Stimulated activated CD8-positive, alpha-beta memory T cell treated with anti-CD3 and anti-CD28 coated beads, Interleukin-2, amount 100 ng/mL, for 1 hour (primary cell): ENCODE measurements around the gene ANKRD60.

ENCODE experiments used
- DNase-seq, 2 donors: peaks; one replicate each; pipeline ENCODE4 v3.0.0-alpha.2; 2020; ENCODE audit warnings: low read depth in 2 of 2

The ANKRD60 gene

GRCh38 chr20:58244517-58245030 is 16.1 kb upstream of the ANKRD60 start:
- no peak for DNase-seq

- no peak for DNase-seq
Observed at GRCh38 chr20:58243653-58244410, 15.4 kb upstream of the ANKRD60 start.

GRCh38 chr20:58242824-58243223 is 14.4 kb upstream of the ANKRD60 start:
- DNase-seq: no peak

- no peak for DNase-seq
Observed at GRCh38 chr20:58241766-58242465, 13.5 kb upstream of the ANKRD60 start.

GRCh38 chr20:58240471-58240870 is 12.0 kb upstream of the ANKRD60 start:
- no peak for DNase-seq

GRCh38 chr20:58239216-58239615 is 10.8 kb upstream of the ANKRD60 start:
- no peak for DNase-seq

- DNase-seq: no peak
Observed at GRCh38 chr20:58238490-58238889, 10.0 kb upstream of the ANKRD60 start.

- no peak for DNase-seq
Observed at GRCh38 chr20:58237318-58238132, 9.1 kb upstream of the ANKRD60 start.

- DNase-seq: peak; percentile 71 to 72
Observed at GRCh38 chr20:58236612-58237317, 8.3 kb upstream of the ANKRD60 start.

GRCh38 chr20:58235010-58235409 is 6.6 kb upstream of the ANKRD60 start:
- DNase-seq: no peak

GRCh38 chr20:58233881-58234528 is 5.6 kb upstream of the ANKRD60 start:
- no peak for DNase-seq

GRCh38 chr20:58233393-58233792 is 4.9 kb upstream of the ANKRD60 start:
- no peak for DNase-seq

GRCh38 chr20:58231683-58232082 is 3.2 kb upstream of the ANKRD60 start:
- DNase-seq: no peak

- DNase-seq: no peak
Observed at GRCh38 chr20:58229198-58229798, 845 bp upstream of the ANKRD60 start.

- DNase-seq: no peak
Observed at GRCh38 chr20:58228103-58228483, 360 bp downstream of the ANKRD60 start.

GRCh38 chr20:58227391-58228102 is 906 bp downstream of the ANKRD60 start:
- DNase-seq: no peak

GRCh38 chr20:58225452-58226200 is 2.8 kb downstream of the ANKRD60 start:
- no peak for DNase-seq

GRCh38 chr20:58224974-58225373 is 3.5 kb downstream of the ANKRD60 start:
- no peak for DNase-seq

- DNase-seq: no peak
Observed at GRCh38 chr20:58224097-58224496, 4.4 kb downstream of the ANKRD60 start.
